Epithelial cell of proximal tubule (primary cell): ENCODE measurements around the gene PPFIA2. TPM values are rescaled to one million over a fixed set of nuclear protein-coding genes. Genes with fewer than 3 reads are reported as not detected.

ENCODE experiments used
- DNase-seq: peaks from one replicate; pipeline ENCODE4 v3.0.0-alpha.2; 2011; ENCODE audit warnings: low read depth
- H3K4me3 ChIP-seq: 2 replicates; pipeline ENCODE4 v1.5.1; 2011; ENCODE audit warnings: low read depth, mild to moderate bottlenecking, low read length
- total RNA-seq: library from RNA; depleted of rRNA; stranded (reverse); fragments of >200 nt; gene quantifications from 2 replicates; pipeline ENCODE4 v1.2.3, GENCODE V29; 2015
- TF ChIP-seq, protein P1 (sequence below): conservative IDR thresholded peaks from 2 replicates; pipeline ENCODE4 v1.5.1; 2012; ENCODE audit warnings: low read depth, mild to moderate bottlenecking, low read length

PPFIA2 gene
- total RNA-seq, 1 donor from 2014 or later = 0.06 TPM

GRCh38 chr12:81347404-81347803 lies 411.7 kb downstream of the PPFIA2 start:
- TF ChIP-seq, protein P1, sequence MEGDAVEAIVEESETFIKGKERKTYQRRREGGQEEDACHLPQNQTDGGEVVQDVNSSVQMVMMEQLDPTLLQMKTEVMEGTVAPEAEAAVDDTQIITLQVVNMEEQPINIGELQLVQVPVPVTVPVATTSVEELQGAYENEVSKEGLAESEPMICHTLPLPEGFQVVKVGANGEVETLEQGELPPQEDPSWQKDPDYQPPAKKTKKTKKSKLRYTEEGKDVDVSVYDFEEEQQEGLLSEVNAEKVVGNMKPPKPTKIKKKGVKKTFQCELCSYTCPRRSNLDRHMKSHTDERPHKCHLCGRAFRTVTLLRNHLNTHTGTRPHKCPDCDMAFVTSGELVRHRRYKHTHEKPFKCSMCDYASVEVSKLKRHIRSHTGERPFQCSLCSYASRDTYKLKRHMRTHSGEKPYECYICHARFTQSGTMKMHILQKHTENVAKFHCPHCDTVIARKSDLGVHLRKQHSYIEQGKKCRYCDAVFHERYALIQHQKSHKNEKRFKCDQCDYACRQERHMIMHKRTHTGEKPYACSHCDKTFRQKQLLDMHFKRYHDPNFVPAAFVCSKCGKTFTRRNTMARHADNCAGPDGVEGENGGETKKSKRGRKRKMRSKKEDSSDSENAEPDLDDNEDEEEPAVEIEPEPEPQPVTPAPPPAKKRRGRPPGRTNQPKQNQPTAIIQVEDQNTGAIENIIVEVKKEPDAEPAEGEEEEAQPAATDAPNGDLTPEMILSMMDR = no peak
- DNase-seq = no peak
- no peak overlapping the region for H3K4me3 ChIP-seq

GRCh38 chr12:81340910-81341309 lies 418.2 kb downstream of the PPFIA2 start:
- no peak for DNase-seq
- no peak overlapping the region for H3K4me3 ChIP-seq
- TF ChIP-seq, protein P1 = no peak

DNA sequence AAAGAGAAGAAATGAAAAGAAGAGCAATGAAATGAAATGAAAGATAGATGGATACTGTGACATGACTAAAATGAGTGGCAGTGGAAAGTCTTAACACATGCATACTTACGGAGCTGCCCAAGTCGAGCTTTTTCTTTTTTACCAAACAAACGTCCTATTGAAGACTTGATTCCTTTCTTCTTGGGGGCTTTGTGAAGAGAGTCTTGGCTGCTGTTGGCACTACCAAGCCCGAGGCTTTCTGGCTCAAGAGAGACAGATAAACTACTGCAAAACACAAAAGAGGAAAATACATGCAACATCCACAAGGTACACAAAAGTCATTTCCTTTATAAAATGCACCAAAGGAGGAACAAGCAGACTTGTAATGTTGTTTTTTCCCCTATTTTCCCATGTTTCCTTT lies 420.1 kb downstream of the PPFIA2 start:
- TF ChIP-seq, protein P1 = no peak
- no peak for DNase-seq
- no peak overlapping the region for H3K4me3 ChIP-seq

GRCh38 chr12:81337886-81338285 lies 421.3 kb downstream of the PPFIA2 start:
- TF ChIP-seq, protein P1 = no peak
- DNase-seq = no peak
- no peak overlapping the region for H3K4me3 ChIP-seq

GRCh38 chr12:81333812-81334211 lies 425.3 kb downstream of the PPFIA2 start:
- H3K4me3 ChIP-seq = no peak overlapping the region
- TF ChIP-seq, protein P1 = no peak
- no peak for DNase-seq

DNA sequence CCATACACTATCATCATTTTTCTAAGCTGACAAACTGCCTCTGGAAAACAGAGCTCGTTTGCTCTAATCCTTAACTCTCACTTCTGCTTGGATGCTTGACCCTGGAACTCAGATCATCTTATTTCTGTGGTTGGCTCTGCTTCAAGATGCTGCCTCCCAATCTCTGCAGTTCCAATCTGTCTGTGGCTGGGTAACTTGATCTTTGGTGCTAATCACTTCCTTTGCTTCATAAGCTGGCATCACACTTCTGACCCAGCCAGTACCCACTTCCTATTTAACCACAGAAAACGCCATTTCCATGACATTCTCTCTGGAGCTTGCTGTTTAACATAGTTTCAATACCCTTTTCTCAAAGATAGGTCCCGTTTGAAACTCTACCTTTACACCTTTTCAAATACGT lies 427.1 kb downstream of the PPFIA2 start:
- TF ChIP-seq, protein P1 = no peak
- H3K4me3 ChIP-seq = no peak overlapping the region
- no peak for DNase-seq

GRCh38 chr12:81330480-81330879 lies 428.7 kb downstream of the PPFIA2 start:
- TF ChIP-seq, protein P1 = peak; percentile 35
- no peak for DNase-seq
- no peak overlapping the region for H3K4me3 ChIP-seq
